Transverse colon (tissue), 4 donors: ENCODE data around the gene LIFR. TPM values are rescaled to one million over a fixed set of nuclear protein-coding genes. Genes with fewer than 3 reads are reported as not detected.

Experiments used
- DNase-seq: peaks from one replicate; pipeline ENCODE4 v3.0.0-alpha.2; 2019
- H3K27ac ChIP-seq, 4 donors: fragments of 200-600 bp; sonication (generic); 2 replicates each; pipeline ENCODE4 v1.5.1; 2016 to 2018; ENCODE audit warnings: inconsistent platforms in 4 of 4
- H3K27me3 ChIP-seq: fragments of 200-600 bp; sonication (generic); 2 replicates; pipeline ENCODE4 v1.5.1; 2017; ENCODE audit warnings: inconsistent platforms
- H3K36me3 ChIP-seq, 4 donors: fragments of 200-600 bp; sonication (generic); 2 replicates each; pipeline ENCODE4 v1.5.1; 2017 to 2019; ENCODE audit warnings: inconsistent platforms in 4 of 4
- H3K4me1 ChIP-seq, 4 donors: fragments of 200-600 bp; sonication (generic); 2 replicates each; pipeline ENCODE4 v1.5.1; 2017 to 2020; ENCODE audit warnings: inconsistent platforms in 4 of 4
- H3K4me3 ChIP-seq, 4 donors: fragments of 200-600 bp; sonication (generic); 1 replicate in 1 of 4; 2 replicates in 3 of 4; pipeline versions ENCODE4 v1.5.1 to v1.6.1; 2017 to 2019; ENCODE audit warnings: inconsistent platforms in 4 of 4
- H3K9me3 ChIP-seq, 2 donors: fragments of 200-600 bp; sonication (generic); 2 replicates each; pipeline ENCODE4 v1.5.1; 2017 to 2019; ENCODE audit warnings: inconsistent platforms in 2 of 2
- CTCF ChIP-seq, 5 experiments: fragments of 200-600 bp in 3 of 5; fragments of 450-650 bp in 2 of 5; sonication (generic) in 3 of 5; IDR thresholded peaks; 1 replicate in 2 of 5; 2 replicates in 3 of 5; pipeline ENCODE4 v1.5.1; 2016 to 2017; ENCODE audit warnings: antibody characterized with exemption in 5 of 5, inconsistent platforms in 3 of 5, mild to moderate bottlenecking in 2 of 5, moderate library complexity in 1 of 5
- EP300 ChIP-seq: sonication (generic); formaldehyde crosslinking; IDR thresholded peaks from one replicate; pipeline ENCODE4 v1.6.1; 2017; ENCODE audit warnings: antibody characterized with exemption, low read depth
- POLR2A ChIP-seq: fragments of 450-650 bp; IDR thresholded peaks from one replicate; pipeline ENCODE4 v1.6.1; 2016; ENCODE audit warnings: antibody characterized with exemption, mild to moderate bottlenecking, moderate library complexity
- POLR2AphosphoS5 ChIP-seq, 3 donors: sonication (generic); formaldehyde crosslinking; IDR thresholded peaks; one replicate each; pipeline ENCODE4 v1.6.1; 2016; ENCODE audit warnings: antibody characterized with exemption in 3 of 3
- WGBS, 2 donors: methylation state at CpG; one replicate each; pipeline ENCODE4 v1.1.5; 2018; ENCODE audit warnings: low coverage in 1 of 2; 5-methylcytosine and 5-hydroxymethylcytosine counted together
- in situ Hi-C, 4 donors: fragments of 200-750 bp; cut with MboI; loops; one replicate each; pipeline versions ENCODE4 v1.15.0 to v1.15.1; 2017; ENCODE audit warnings: low sequenced_read_pairs in 3 of 4, low pct_ligation_motif_present in 1 of 4, low pct_unique_long_range_greater_than_20kb in 1 of 4
- intact Hi-C: fragments of 100-400 bp; cut with DNase I; formaldehyde crosslinking; loops from one replicate; pipeline ENCODE4 v1.15.1; 2023; ENCODE audit warnings: low total_unique reads
- total RNA-seq, 4 donors: library from RNA; depleted of rRNA; stranded (reverse); fragments of >200 nt; gene quantifications; one replicate each; pipeline ENCODE4 v1.1.0, GENCODE V29; 2016

The LIFR gene
- total RNA-seq, 4 donors from 2014 or later = 4.9 to 28.1 (median 12.8) TPM

- in situ Hi-C loops = no loop called here
- TF ChIP-seq CTCF (IDR thresholded peaks at IDR 0.05) (no peak), EP300 (no peak), POLR2A (no peak), POLR2AphosphoS5 (IDR thresholded peaks at IDR 0.05) (no peak)
- intact Hi-C loops = no loop called here
- H3K36me3 ChIP-seq = no peaks in the 10 kb centered on the region
- no peak overlapping the region for H3K4me3 ChIP-seq
- H3K9me3 ChIP-seq = no peaks in the 10 kb centered on the region
- WGBS, 2 donors = 70 to 78% methylated on average over 3 of the region's 3 CpGs
- no peak for DNase-seq
- H3K27ac ChIP-seq = no peak overlapping the region
- H3K27me3 ChIP-seq = no peaks in the 10 kb centered on the region
- H3K4me1 ChIP-seq = peaks cover 0 to 2% (median 0%) of the 10 kb centered on the region in 4 donors
Measured at GRCh38 chr5:38531518-38531917, 24.9 kb downstream of the LIFR start.

- intact Hi-C loops = no loop called here
- TF ChIP-seq EP300 = no peak
- TF ChIP-seq POLR2A = no peak
- no peak for TF ChIP-seq CTCF (IDR thresholded peaks at IDR 0.05)
- TF ChIP-seq POLR2AphosphoS5 (IDR thresholded peaks at IDR 0.05) = no peak
Measured at GRCh38 chr5:38529955-38530646, 26.3 kb downstream of the LIFR start.

GRCh38 chr5:38528162-38528703 is 28.2 kb downstream of the LIFR start:
- intact Hi-C loops = no loop called here
- Histone ChIP-seq H3K36me3 (no peaks in the 10 kb centered on the region), H3K4me3 (no peak overlapping the region), H3K27me3 (no peaks in the 10 kb centered on the region), H3K9me3 (no peaks in the 10 kb centered on the region), H3K27ac (no peak overlapping the region), H3K4me1 (no peaks in the 10 kb centered on the region)
- no peak for DNase-seq
- TF ChIP-seq CTCF (IDR thresholded peaks at IDR 0.05) (no peak), EP300 (no peak), POLR2AphosphoS5 (IDR thresholded peaks at IDR 0.05) (no peak), POLR2A (no peak)
- in situ Hi-C loops = no loop called here
- WGBS, 2 donors = 54% methylated on average over 3 of the region's 3 CpGs; no CpG with 5 or more reads in 1 of the 2 donors

More at GRCh38 chr5:38529955-38530646, 26.3 kb downstream of the LIFR start:
- no peak overlapping the region for H3K27ac ChIP-seq
- H3K4me1 ChIP-seq = peaks cover 0 to 2% (median 0%) of the 10 kb centered on the region in 4 donors
- WGBS, 2 donors = 58 to 70% methylated on average over 2 to 4 of the region's 4 CpGs
- in situ Hi-C loops = no loop called here
- no peak for DNase-seq
- H3K9me3 ChIP-seq = no peaks in the 10 kb centered on the region
- no peaks in the 10 kb centered on the region for H3K27me3 ChIP-seq
- H3K4me3 ChIP-seq = no peak overlapping the region
- H3K36me3 ChIP-seq = no peaks in the 10 kb centered on the region

GRCh38 chr5:38527475-38527874 is 29.0 kb downstream of the LIFR start:
- no peaks in the 10 kb centered on the region for H3K9me3 ChIP-seq
- intact Hi-C loops (no loop called here), in situ Hi-C loops (no loop called here)
- H3K4me3 ChIP-seq = no peak overlapping the region
- 60 to 74% methylated on average over 1 to 2 of the region's 2 CpGs for WGBS, 2 donors
- H3K36me3 ChIP-seq = no peaks in the 10 kb centered on the region
- H3K27me3 ChIP-seq = no peaks in the 10 kb centered on the region
- no peaks in the 10 kb centered on the region for H3K4me1 ChIP-seq
- no peak for DNase-seq
- TF ChIP-seq EP300 = no peak
- no peak for TF ChIP-seq POLR2A
- no peak for TF ChIP-seq POLR2AphosphoS5 (IDR thresholded peaks at IDR 0.05)
- no peak for TF ChIP-seq CTCF (IDR thresholded peaks at IDR 0.05)
- H3K27ac ChIP-seq = no peak overlapping the region
